Panc1 (cell line): ENCODE measurements around the gene BRF1. TPM values are rescaled to one million over a fixed set of nuclear protein-coding genes. Genes with fewer than 3 reads are reported as not detected.

Experiments used
- ATAC-seq: fragments of 200-7000 bp; cut with Tn5 transposase; 2 replicates; pipeline ENCODE4 v1.9.1; 2020; ENCODE audit warnings: mild to moderate bottlenecking, moderate library complexity
- BruUV-seq: library from RNA; stranded (reverse); fragments of 400-500 nt; replicated peaks from 2 replicates; lab custom pipeline; 2021; lab: Mats Ljungman, UMichigan
- CTCF ChIA-PET: fragments of 300-600 bp; sonication (Branson Sonifier 250); formaldehyde crosslinking; loops from one replicate; lab custom pipeline; 2022; ENCODE audit warnings: antibody characterized with exemption; lab: Charles Lee
- POLR2A ChIA-PET: fragments of 300-600 bp; sonication (Branson Sonifier 250); formaldehyde crosslinking; loops from one replicate; lab custom pipeline; 2022; ENCODE audit warnings: antibody characterized with exemption; lab: Charles Lee
- DNase-seq: peaks from one replicate; pipeline ENCODE4 v3.0.0-alpha.2; 2010; ENCODE audit warnings: low read depth, low spot score
- H3K27ac ChIP-seq: 2 replicates; pipeline ENCODE4 v1.5.1; 2011; ENCODE audit warnings: mild to moderate bottlenecking, low read length, inconsistent platforms
- H3K27me3 ChIP-seq: fragments of 200-500 bp; sonication (Bioruptor generic); 2 replicates; pipeline ENCODE4 v1.6.0; 2014; ENCODE audit warnings: low read length, inconsistent platforms; ENCODE audit not compliant: control insufficient read depth, insufficient read depth
- H3K36me3 ChIP-seq: fragments of 200-500 bp; sonication (Bioruptor generic); 2 replicates; pipeline ENCODE4 v1.5.1; 2014; ENCODE audit warnings: inconsistent platforms, mild to moderate bottlenecking, low read length, moderate library complexity; ENCODE audit not compliant: control insufficient read depth, insufficient read depth
- H3K4me1 ChIP-seq: 2 replicates; pipeline ENCODE4 v1.5.1; 2011; ENCODE audit warnings: inconsistent platforms, mild to moderate bottlenecking, low read length, moderate library complexity; ENCODE audit not compliant: control insufficient read depth, insufficient read depth
- H3K4me3 ChIP-seq, 2 experiments: 2 replicates each; pipeline ENCODE4 v1.5.1; 2011 to 2012; ENCODE audit warnings: low read depth in 2 of 2, low read length in 2 of 2, mild to moderate bottlenecking in 2 of 2, inconsistent platforms in 1 of 2, moderate library complexity in 1 of 2
- H3K9me3 ChIP-seq: fragments of 200-500 bp; sonication (Bioruptor generic); 2 replicates; pipeline ENCODE4 v1.5.1; 2014; ENCODE audit warnings: low read depth, mild to moderate bottlenecking, inconsistent platforms, low read length, moderate library complexity; ENCODE audit not compliant: control insufficient read depth, insufficient read depth
- CTCF ChIP-seq: fragments of 450-650 bp; IDR thresholded peaks from 2 replicates; pipeline ENCODE4 v1.5.1; 2017; ENCODE audit warnings: mild to moderate bottlenecking
- POLR2AphosphoS5 ChIP-seq: IDR thresholded peaks from 2 replicates; pipeline ENCODE4 v1.6.1; 2012; ENCODE audit warnings: mild to moderate bottlenecking, low read depth, low read length, moderate library complexity
- REST ChIP-seq, 2 experiments: IDR thresholded peaks; 2 replicates each; pipeline ENCODE4 v1.6.1; 2011 to 2012; ENCODE audit warnings: low read depth in 2 of 2, control low read depth in 1 of 2, low read length in 1 of 2, mild to moderate bottlenecking in 1 of 2, moderate library complexity in 1 of 2; ENCODE audit not compliant: insufficient read depth in 1 of 2
- SIN3A ChIP-seq: IDR thresholded peaks from 2 replicates; pipeline ENCODE4 v1.6.1; 2012; ENCODE audit warnings: low read depth, mild to moderate bottlenecking, low read length, moderate library complexity, borderline replicate concordance; ENCODE audit not compliant: insufficient read depth
- TCF7L2 ChIP-seq: IDR thresholded peaks from 2 replicates; pipeline ENCODE4 v1.6.1; 2011; ENCODE audit warnings: mild to moderate bottlenecking, low read depth, low read length, inconsistent platforms
- in situ Hi-C: cut with HindIII; loops from 2 replicates; pipeline ENCODE4 v1.10.0; 2016; ENCODE audit warnings: low sequenced_read_pairs, low pct_unique_long_range_greater_than_20kb
- intact Hi-C: fragments of 100-400 bp; cut with micrococcal nuclease; formaldehyde crosslinking; loops from one replicate; pipeline ENCODE4 v1.10.0; 2022; ENCODE audit not compliant: unreplicated experiment
- total RNA-seq: library from RNA; stranded (reverse); gene quantifications from one replicate; pipeline ENCODE4 v1.2.1, GENCODE V29; 2021; ENCODE audit not compliant: unreplicated experiment

The BRF1 gene
- total RNA-seq, 1 experiment from 2014 or later = 25.0 TPM

- CTCF ChIA-PET = no interaction called here
- in situ Hi-C loops = no loop called here
Measured at GRCh38 chr14:105323663-105324062, 22.9 kb upstream of the BRF1 start.

GRCh38 chr14:105322791-105323556, 22.2 kb upstream of the BRF1 start:
- intact Hi-C loops (no loop called here), in situ Hi-C loops (no loop called here)
- Histone ChIP-seq H3K4me1 (no peaks in the 10 kb centered on the region), H3K27ac (no peak overlapping the region), H3K4me3 (no peak overlapping the region), H3K9me3 (no peaks in the 10 kb centered on the region), H3K36me3 (no peaks in the 10 kb centered on the region), H3K27me3 (no peaks in the 10 kb centered on the region)
- no TSS peak for BruUV-seq
- no peak for ATAC-seq
- no peak for DNase-seq
- ChIA-PET CTCF (no interaction called here), POLR2A (no interaction called here)
- TF ChIP-seq CTCF (no peak), POLR2AphosphoS5 (no peak), SIN3A (no peak), TCF7L2 (no peak), REST (IDR thresholded peaks at IDR 0.05; ENCODE audit: insufficient read depth in 1 of 2, low read depth in 2 of 2, low read length in 1 of 2) (no peak)

More at GRCh38 chr14:105323663-105324062, 22.9 kb upstream of the BRF1 start:
- H3K36me3 ChIP-seq = no peaks in the 10 kb centered on the region
- H3K4me3 ChIP-seq = no peak overlapping the region
- no peaks in the 10 kb centered on the region for H3K9me3 ChIP-seq
- ATAC-seq = no peak
- H3K4me1 ChIP-seq = no peaks in the 10 kb centered on the region
- TF ChIP-seq REST (IDR thresholded peaks at IDR 0.05; ENCODE audit: insufficient read depth in 1 of 2, low read depth in 2 of 2, low read length in 1 of 2) (no peak), SIN3A (no peak), CTCF (no peak), POLR2AphosphoS5 (no peak), TCF7L2 (no peak)
- intact Hi-C loops = no loop called here
- H3K27ac ChIP-seq = no peak overlapping the region
- no peak for DNase-seq
- no peaks in the 10 kb centered on the region for H3K27me3 ChIP-seq
- no TSS peak for BruUV-seq
- POLR2A ChIA-PET = no interaction called here
